Measurements from ENCODE around the gene CALU. TPM values are rescaled to one million over a fixed set of nuclear protein-coding genes. Genes with fewer than 3 reads are reported as not detected.

Gene CALU
- polyA plus RNA-seq, 3 donors = 13.8 to 44.0 (median 33.2) TPM

DNA sequence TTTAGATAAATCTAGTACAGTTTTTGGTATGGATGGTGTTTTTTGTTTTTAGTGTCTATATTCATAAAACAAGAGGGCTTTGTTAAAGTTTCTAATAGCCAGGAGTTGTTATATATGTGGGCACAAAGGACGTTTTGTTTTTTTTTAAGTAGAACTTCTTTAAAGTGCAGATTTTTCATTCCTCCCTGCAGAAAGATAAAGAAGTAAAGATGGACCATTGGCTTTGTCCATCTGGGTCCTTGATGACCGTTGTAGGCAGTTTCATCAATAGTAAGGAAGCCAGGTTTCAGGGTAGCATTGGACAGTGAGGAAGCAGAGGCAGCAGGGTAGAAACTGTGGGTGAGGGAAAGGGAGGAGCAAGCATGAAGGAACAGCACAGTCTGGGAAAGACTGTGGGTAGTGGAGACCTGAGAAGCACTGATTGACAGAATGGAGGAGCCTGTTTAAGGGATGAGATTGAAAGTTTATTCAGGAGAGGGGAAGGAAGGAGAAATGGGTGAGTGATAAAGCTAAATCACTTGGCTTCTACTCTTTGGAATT is 5.3 kb downstream of the CALU start:
- DNase-seq = no peak
- intact Hi-C loops (cut with micrococcal nuclease) = loop anchor here in 1 of 2 donors (10.0 kb wide), 1 partner anchor 120 kb away; the partner anchor contains the start of gene ATP6V1F
- Mint-ChIP-seq H3K4me3 (no peak overlapping the region), H3K36me3 (peaks cover 18 to 35% of the 10 kb centered on the region in 2 donors), H3K27ac (peak overlapping the region in 3 of 7 donors; percentile 0 to 64 (median 4)), H3K27me3 (ENCODE audit: low read depth in 3 of 3) (peaks cover 0 to 1% (median 0%) of the 10 kb centered on the region in 3 donors), H3K9me3 (no peaks in the 10 kb centered on the region), H3K4me1 (peaks cover 27% of the 10 kb centered on the region)
- Histone ChIP-seq H4K20me1 (ENCODE audit: insufficient read depth, low read length) (peaks cover 32% of the 10 kb centered on the region), H3K4me3 (replicated peaks in 1 of 3; ENCODE audit: low read depth in 2 of 3, low read length in 3 of 3) (no peak overlapping the region), H3K79me2 (ENCODE audit: insufficient read depth, low read length) (peaks cover 100% of the 10 kb centered on the region), H3K27me3 (ENCODE audit: control insufficient read depth in 2 of 2, insufficient read depth in 2 of 2, low read length in 2 of 2) (no peaks in the 10 kb centered on the region), H3K4me2 (replicated peaks; ENCODE audit: extremely low read depth, low read length, poor library complexity, severe bottlenecking) (no peak overlapping the region), H3K36me3 (replicated peaks in 1 of 2; ENCODE audit: control insufficient read depth in 1 of 2, insufficient read depth in 2 of 2, low read length in 2 of 2) (peaks cover 15 to 26% of the 10 kb centered on the region in 2 donors), H3K27ac (ENCODE audit: low read depth in 1 of 2, low read length in 2 of 2) (no peak overlapping the region), H3K9me3 (replicated peaks in 1 of 2; ENCODE audit: control insufficient read depth in 1 of 2, insufficient read depth in 1 of 2, low read length in 2 of 2) (no peaks in the 10 kb centered on the region), H2AFZ (ENCODE audit: insufficient read depth, low read depth, low read length, poor library complexity, severe bottlenecking) (no peak overlapping the region), H3K4me1 (ENCODE audit: control insufficient read depth in 1 of 2, insufficient read depth in 2 of 2, low read length in 2 of 2) (peaks cover 15 to 22% of the 10 kb centered on the region in 2 donors), H3K9ac (ENCODE audit: insufficient read depth, low read length, poor library complexity, severe bottlenecking) (no peak overlapping the region)
- WGBS (ENCODE audit: insufficient coverage) = 60% methylated on average over 1 of the region's 2 CpGs
- TF ChIP-seq, protein P1, sequence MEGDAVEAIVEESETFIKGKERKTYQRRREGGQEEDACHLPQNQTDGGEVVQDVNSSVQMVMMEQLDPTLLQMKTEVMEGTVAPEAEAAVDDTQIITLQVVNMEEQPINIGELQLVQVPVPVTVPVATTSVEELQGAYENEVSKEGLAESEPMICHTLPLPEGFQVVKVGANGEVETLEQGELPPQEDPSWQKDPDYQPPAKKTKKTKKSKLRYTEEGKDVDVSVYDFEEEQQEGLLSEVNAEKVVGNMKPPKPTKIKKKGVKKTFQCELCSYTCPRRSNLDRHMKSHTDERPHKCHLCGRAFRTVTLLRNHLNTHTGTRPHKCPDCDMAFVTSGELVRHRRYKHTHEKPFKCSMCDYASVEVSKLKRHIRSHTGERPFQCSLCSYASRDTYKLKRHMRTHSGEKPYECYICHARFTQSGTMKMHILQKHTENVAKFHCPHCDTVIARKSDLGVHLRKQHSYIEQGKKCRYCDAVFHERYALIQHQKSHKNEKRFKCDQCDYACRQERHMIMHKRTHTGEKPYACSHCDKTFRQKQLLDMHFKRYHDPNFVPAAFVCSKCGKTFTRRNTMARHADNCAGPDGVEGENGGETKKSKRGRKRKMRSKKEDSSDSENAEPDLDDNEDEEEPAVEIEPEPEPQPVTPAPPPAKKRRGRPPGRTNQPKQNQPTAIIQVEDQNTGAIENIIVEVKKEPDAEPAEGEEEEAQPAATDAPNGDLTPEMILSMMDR (IDR thresholded peaks at IDR 0.05) = no peak

DNA sequence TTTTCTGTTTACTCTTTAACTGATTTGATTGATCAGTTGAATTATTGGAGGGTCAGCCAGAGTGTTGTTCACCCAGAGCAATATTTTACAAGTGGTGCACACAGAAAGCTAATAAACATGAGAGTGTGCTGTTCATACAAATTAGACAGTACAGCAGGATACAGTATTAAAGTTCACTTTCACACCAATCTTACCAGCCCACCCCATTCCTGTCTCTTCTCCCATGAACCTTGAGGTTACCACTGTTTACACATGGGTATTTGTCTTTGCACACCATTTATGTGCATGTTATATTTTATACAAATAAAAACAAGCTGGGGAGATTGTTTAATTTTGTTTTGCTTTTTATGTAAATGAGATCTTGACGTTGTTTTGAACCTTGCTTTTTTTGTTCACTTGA is 6.5 kb downstream of the CALU start:
- TF ChIP-seq, protein P1 (IDR thresholded peaks at IDR 0.05) = no peak
- Mint-ChIP-seq H3K9me3 (no peaks in the 10 kb centered on the region), H3K27me3 (ENCODE audit: low read depth in 3 of 3) (peaks cover 0 to 1% (median 0%) of the 10 kb centered on the region in 3 donors), H3K36me3 (peaks cover 25 to 48% of the 10 kb centered on the region in 2 donors), H3K4me1 (peaks cover 16% of the 10 kb centered on the region), H3K27ac (no peak overlapping the region), H3K4me3 (no peak overlapping the region)
- no peak overlapping the region for H3K9ac ChIP-seq (ENCODE audit: insufficient read depth, low read length, poor library complexity, severe bottlenecking)
- H3K4me2 ChIP-seq (replicated peaks; ENCODE audit: extremely low read depth, low read length, poor library complexity, severe bottlenecking) = no peak overlapping the region
- H3K27ac ChIP-seq (ENCODE audit: low read depth in 1 of 2, low read length in 2 of 2) = no peak overlapping the region
- no peak for DNase-seq
- no peaks in the 10 kb centered on the region for H3K9me3 ChIP-seq (replicated peaks in 1 of 2; ENCODE audit: control insufficient read depth in 1 of 2, insufficient read depth in 1 of 2, low read length in 2 of 2)
- peaks cover 3 to 10% of the 10 kb centered on the region in 2 donors for H3K4me1 ChIP-seq (ENCODE audit: control insufficient read depth in 1 of 2, insufficient read depth in 2 of 2, low read length in 2 of 2)
- H3K36me3 ChIP-seq (replicated peaks in 1 of 2; ENCODE audit: control insufficient read depth in 1 of 2, insufficient read depth in 2 of 2, low read length in 2 of 2) = peaks cover 26 to 39% of the 10 kb centered on the region in 2 donors
- no peak overlapping the region for H3K4me3 ChIP-seq (replicated peaks in 1 of 3; ENCODE audit: low read depth in 2 of 3, low read length in 3 of 3)
- H2AFZ ChIP-seq (ENCODE audit: insufficient read depth, low read depth, low read length, poor library complexity, severe bottlenecking) = no peak overlapping the region
- H3K79me2 ChIP-seq (ENCODE audit: insufficient read depth, low read length) = peaks cover 98% of the 10 kb centered on the region
- H3K27me3 ChIP-seq (ENCODE audit: control insufficient read depth in 2 of 2, insufficient read depth in 2 of 2, low read length in 2 of 2) = no peaks in the 10 kb centered on the region
- no CpG with 5 or more reads among the region's 1 CpG for WGBS (ENCODE audit: insufficient coverage)
- H4K20me1 ChIP-seq (ENCODE audit: insufficient read depth, low read length) = peaks cover 28% of the 10 kb centered on the region
- intact Hi-C loops (cut with micrococcal nuclease) = loop anchor here in 1 of 2 donors (10.0 kb wide), 1 partner anchor 119 kb away; the partner anchor contains the start of gene ATP6V1F

All from CD14-positive monocyte (primary cell).